GM12878 (cell line): ENCODE results near the gene TRIM72. TPM values are rescaled to one million over a fixed set of nuclear protein-coding genes. Genes with fewer than 3 reads are reported as not detected.

ENCODE experiments used
- ATAC-seq: fragments of 200-7000 bp; cut with Tn5 transposase; 3 replicates; pipeline ENCODE4 v1.9.1; 2020; ENCODE audit warnings: mild to moderate bottlenecking, moderate library complexity
- BruUV-seq: library from RNA; stranded (reverse); fragments of 400-500 nt; replicated peaks from 2 replicates; lab custom pipeline; 2021; lab: Mats Ljungman, UMichigan
- CTCF ChIA-PET: fragments of 300-600 bp; sonication (Branson Sonifier 250); formaldehyde crosslinking; extraction: SDS; loops from one replicate; lab custom pipeline; 2021; ENCODE audit warnings: inconsistent platforms; lab: Yijun Ruan, JAX
- POLR2A ChIA-PET: fragments of 350-600 bp; formaldehyde crosslinking; extraction: SDS; loops from one replicate; lab custom pipeline; 2021; ENCODE audit warnings: inconsistent platforms; lab: Charles Lee
- RAD21 ChIA-PET: fragments of 300-600 bp; sonication (Branson Sonifier 250); formaldehyde crosslinking; loops from one replicate; lab custom pipeline; 2023; ENCODE audit warnings: antibody characterized with exemption; ENCODE audit not compliant: unreplicated experiment; lab: Charles Lee
- SMC1A ChIA-PET: fragments of 300-600 bp; sonication (Branson Sonifier 250); formaldehyde crosslinking; loops from one replicate; lab custom pipeline; 2023; ENCODE audit not compliant: unreplicated experiment, uncharacterized antibody; lab: Charles Lee
- DNase-seq: peaks from one replicate; pipeline ENCODE4 v3.0.0-alpha.2; 2011; ENCODE audit warnings: low read depth, low spot score
- FAIRE-seq: peaks from 3 replicates; lab custom pipeline; 2011; peaks lifted over from hg19 to GRCh38; lab: Jason Lieb, UNC
- H2AFZ ChIP-seq: 2 replicates; pipeline ENCODE4 v1.6.0; 2011; ENCODE audit warnings: low read depth, low read length, control low read depth; ENCODE audit not compliant: control insufficient read depth
- H3K27ac ChIP-seq: 2 replicates; pipeline ENCODE4 v1.5.1; 2011; ENCODE audit warnings: control low read depth; ENCODE audit not compliant: control insufficient read depth, insufficient read depth
- H3K27me3 ChIP-seq, 2 experiments: replicated peaks in 1 of 2; 2 replicates each; pipeline versions ENCODE4 v1.6.0 to v1.6.1; 2011; ENCODE audit warnings: low read length in 1 of 2; ENCODE audit not compliant: control insufficient read depth in 2 of 2, insufficient read depth in 2 of 2
- H3K36me3 ChIP-seq, 2 experiments: 2 replicates each; pipeline ENCODE4 v1.5.1; 2011; ENCODE audit warnings: low read length in 1 of 2; ENCODE audit not compliant: control insufficient read depth in 2 of 2, insufficient read depth in 2 of 2
- H3K4me1 ChIP-seq: 2 replicates; pipeline ENCODE4 v1.6.1; 2011; ENCODE audit warnings: mild to moderate bottlenecking, low read length, moderate library complexity, mixed read lengths; ENCODE audit not compliant: control insufficient read depth, insufficient read depth
- H3K4me2 ChIP-seq: 2 replicates; pipeline ENCODE4 v1.6.0; 2011; ENCODE audit warnings: control low read depth; ENCODE audit not compliant: control insufficient read depth, insufficient read depth
- H3K4me3 ChIP-seq: fragments of 200-600 bp; sonication (generic); 2 replicates; pipeline ENCODE4 v1.5.1; 2016
- H3K79me2 ChIP-seq: 2 replicates; pipeline ENCODE4 v1.6.0; 2011; ENCODE audit warnings: low read length; ENCODE audit not compliant: control insufficient read depth, insufficient read depth
- H3K9ac ChIP-seq: 2 replicates; pipeline ENCODE4 v1.8.0; 2011; ENCODE audit warnings: low read length, control low read depth, mixed read lengths; ENCODE audit not compliant: control insufficient read depth, insufficient read depth
- H3K9me3 ChIP-seq: replicated peaks from 3 replicates; pipeline ENCODE4 v1.5.1; 2011; ENCODE audit warnings: mild to moderate bottlenecking, low read length; ENCODE audit not compliant: control insufficient read depth, insufficient read depth
- H4K20me1 ChIP-seq: 2 replicates; pipeline ENCODE4 v1.6.0; 2011; ENCODE audit not compliant: control insufficient read depth, insufficient read depth
- CBFB ChIP-seq: IDR thresholded peaks from 2 replicates; pipeline ENCODE4 v1.6.1; 2016; ENCODE audit warnings: antibody characterized with exemption, low read depth
- CEBPB ChIP-seq, 2 experiments: fragments of 150-350 bp in 1 of 2; IDR thresholded peaks; 2 replicates each; pipeline ENCODE4 v1.6.1; 2012 to 2014; ENCODE audit warnings: low read depth in 2 of 2, low read length in 2 of 2, borderline replicate concordance in 1 of 2, inconsistent platforms in 1 of 2
- ESRRA ChIP-seq: IDR thresholded peaks from 2 replicates; pipeline ENCODE4 v1.6.1; 2012; ENCODE audit warnings: mild to moderate bottlenecking, low read length, improper control_type of control experiment
- GABPA ChIP-seq: IDR thresholded peaks from 2 replicates; pipeline ENCODE4 v1.6.1; 2014; ENCODE audit warnings: antibody characterized with exemption, low read depth, mild to moderate bottlenecking, inconsistent platforms
- HCFC1 ChIP-seq: fragments of 150-350 bp; IDR thresholded peaks from 2 replicates; pipeline ENCODE4 v1.6.1; 2014; ENCODE audit warnings: low read length
- JUND ChIP-seq: IDR thresholded peaks from 2 replicates; pipeline ENCODE4 v1.6.1; 2012; ENCODE audit warnings: low read depth, mild to moderate bottlenecking, low read length, improper control_type of control experiment, moderate library complexity
- KLF5 ChIP-seq: fragments of 450-650 bp; IDR thresholded peaks from 2 replicates; pipeline ENCODE4 v1.6.1; 2014; ENCODE audit warnings: mild to moderate bottlenecking; ENCODE audit not compliant: partially characterized antibody
- NFXL1 ChIP-seq: fragments of 450-650 bp; IDR thresholded peaks from 2 replicates; pipeline ENCODE4 v1.6.1; 2017; ENCODE audit warnings: antibody characterized with exemption, mild to moderate bottlenecking, borderline replicate concordance
- NR2F1 ChIP-seq: fragments of 450-650 bp; conservative IDR thresholded peaks from 2 replicates; pipeline ENCODE4 v1.6.1; 2017; ENCODE audit warnings: mild to moderate bottlenecking
- RELA ChIP-seq: fragments of 450-650 bp; IDR thresholded peaks from 2 replicates; pipeline ENCODE4 v1.8.0; 2014; ENCODE audit warnings: borderline replicate concordance; ENCODE audit not compliant: partially characterized antibody
- SRF ChIP-seq, 2 experiments: IDR thresholded peaks; 2 replicates each; pipeline ENCODE4 v1.6.1; 2011; ENCODE audit warnings: low read depth in 2 of 2, low read length in 2 of 2, mild to moderate bottlenecking in 1 of 2, moderate library complexity in 1 of 2
- STAT1 ChIP-seq: fragments of 450-650 bp; conservative IDR thresholded peaks from 2 replicates; pipeline ENCODE4 v1.6.1; 2014; ENCODE audit warnings: antibody characterized with exemption, mild to moderate bottlenecking
- STAT3 ChIP-seq: IDR thresholded peaks from 2 replicates; pipeline ENCODE4 v1.6.1; 2011; ENCODE audit warnings: low read depth, low read length, improper control_type of control experiment
- WGBS: methylation state at CpG from one replicate; pipeline ENCODE4 v1.1.6; 2016; ENCODE audit warnings: low lambda C conversion rate; ENCODE audit not compliant: insufficient replicate concordance, insufficient coverage; ENCODE audit errors: missing lambda C conversion rate; 5-methylcytosine and 5-hydroxymethylcytosine counted together
- in situ Hi-C: fragments of 300-500 bp; cut with MboI; formaldehyde crosslinking; loops from 9 replicates; pipeline ENCODE4 v1.14.3; 2018; ENCODE audit warnings: mixed read lengths
- intact Hi-C: fragments of 100-400 bp; cut with micrococcal nuclease; formaldehyde crosslinking; loops from one replicate; pipeline ENCODE4 v1.14.2; 2022; ENCODE audit not compliant: unreplicated experiment
- polyA plus RNA-seq, 11 experiments: library from polyadenylated mRNA; depleted of rRNA in 4 of 11; unstranded in 6 of 11; stranded (reverse) in 5 of 11; fragments of >200 nt; fragmentation: Nextera tagmentation in 4 of 11; fragmentation: Illumina TruSeq in 1 of 11; extraction: Ambion mirVana in 4 of 11; extraction: Trizol in 1 of 11; gene quantifications; 1 replicate in 1 of 11; 2 replicates in 10 of 11; pipeline versions ENCODE4 v1.2.1 to v1.2.3, GENCODE V29; 2011 to 2016; ENCODE audit warnings: inconsistent platforms in 2 of 11, missing spikeins in 2 of 11, low read depth in 1 of 11
- total RNA-seq, 4 experiments: library from RNA; depleted of rRNA in 3 of 4; stranded (reverse); fragments of >200 nt in 3 of 4; fragmentation: Illumina TruSeq in 1 of 4; extraction: Trizol in 1 of 4; gene quantifications; 2 replicates each; pipeline versions ENCODE4 v1.2.1 to v1.2.3, GENCODE V29; 2013 to 2021

The TRIM72 gene
- total and polyA plus RNA-seq, 10 of the 15 experiments (the other 5 are each of a cell fraction or from before 2014, with no cell fraction given), result 0.03 to 1.2 (median 0.23) TPM; not detected in 1

DNA sequence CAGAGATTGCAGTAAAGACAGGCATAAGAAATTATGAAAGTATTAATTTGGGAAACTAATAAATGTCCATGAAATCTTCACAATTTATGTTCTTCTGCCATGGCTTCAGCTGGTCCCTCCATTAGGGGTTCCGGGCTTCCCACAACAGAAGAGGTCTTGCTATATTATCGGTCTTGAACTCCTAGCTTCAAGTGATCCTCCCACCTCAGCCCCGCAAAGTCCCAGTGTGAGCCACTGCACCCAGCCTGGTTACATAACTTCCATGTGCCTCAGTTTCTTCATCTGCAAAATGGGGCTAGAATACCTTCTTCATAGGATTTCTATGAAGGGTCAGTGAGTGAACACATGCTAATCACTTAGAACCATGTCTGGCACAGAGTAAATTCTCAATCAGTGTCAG, 32.4 kb downstream of the TRIM72 start:
- Histone ChIP-seq H3K27ac (no peak overlapping the region), H3K4me1 (peaks cover 8% of the 10 kb centered on the region), H3K27me3 (no peaks in the 10 kb centered on the region), H3K4me3 (no peak overlapping the region), H2AFZ (no peak overlapping the region), H3K4me2 (no peak overlapping the region), H4K20me1 (no peaks in the 10 kb centered on the region), H3K9me3 (no peaks in the 10 kb centered on the region), H3K36me3 (no peaks in the 10 kb centered on the region), H3K9ac (no peak overlapping the region), H3K79me2 (no peaks in the 10 kb centered on the region)
- ChIA-PET RAD21 (no interaction called here), SMC1A (no interaction called here), POLR2A (interaction anchor here (0.6 kb wide), 1 partner anchor 56 kb away, joined by 9 read pairs; no protein-coding TSS in a partner anchor), CTCF (no interaction called here)
- ATAC-seq, result no peak
- no TSS peak for BruUV-seq
- intact Hi-C loops, result no loop called here
- no peak for TF ChIP-seq NFXL1
- in situ Hi-C loops, result no loop called here
- DNase-seq, result no peak
- 94% methylated on average over 3 of the region's 3 CpGs for WGBS
- no peak for FAIRE-seq

DNA sequence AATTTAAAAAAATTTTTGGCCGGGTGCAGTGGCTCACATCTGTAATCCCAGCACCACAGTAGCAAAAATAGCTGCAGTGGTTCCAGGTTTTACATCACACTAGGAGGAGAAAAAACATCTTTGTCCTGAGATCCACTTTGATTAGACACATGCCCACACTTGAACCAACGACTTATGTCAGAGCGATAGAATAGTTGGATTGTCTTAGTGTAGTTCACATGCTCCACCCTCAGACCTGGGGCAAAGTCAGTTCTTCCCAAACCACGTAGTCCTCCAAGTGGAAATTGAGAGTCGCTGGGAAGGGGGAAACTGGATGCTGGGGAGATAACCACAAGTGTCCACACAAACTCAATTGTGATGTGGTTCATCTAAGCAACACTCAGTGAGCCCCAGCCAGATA, 34.4 kb downstream of the TRIM72 start:
- SMC1A ChIA-PET, result interaction anchor here (1.0 to 1.8 kb wide), 5 partner anchors 9 to 72 kb away, joined by 3 to 6 read pairs (median 3); no protein-coding TSS in a partner anchor
- no peaks in the 10 kb centered on the region for H3K79me2 ChIP-seq
- H3K4me2 ChIP-seq, result no peak overlapping the region
- peaks cover 8% of the 10 kb centered on the region for H3K4me1 ChIP-seq
- no peak overlapping the region for H3K9ac ChIP-seq
- intact Hi-C loops (no loop called here), in situ Hi-C loops (no loop called here)
- no peak overlapping the region for H3K27ac ChIP-seq
- no peak overlapping the region for H3K4me3 ChIP-seq
- H3K9me3 ChIP-seq, result no peaks in the 10 kb centered on the region
- no peaks in the 10 kb centered on the region for H3K27me3 ChIP-seq
- H2AFZ ChIP-seq, result no peak overlapping the region
- FAIRE-seq (no peak), DNase-seq (no peak), ATAC-seq (no peak)
- RAD21 ChIA-PET, result no interaction called here
- TF ChIP-seq KLF5 (no peak), STAT3 (no peak), RELA (no peak), SRF (IDR thresholded peaks at IDR 0.05; ENCODE audit: low read depth in 2 of 2, low read length in 2 of 2) (no peak), GABPA (no peak), CEBPB (IDR thresholded peaks at IDR 0.05; ENCODE audit: borderline replicate concordance in 1 of 2, low read depth in 2 of 2, low read length in 2 of 2) (no peak), ESRRA (no peak), JUND (no peak), HCFC1 (no peak), CBFB (no peak), STAT1 (no peak), NR2F1 (no peak)
- H4K20me1 ChIP-seq, result no peaks in the 10 kb centered on the region
- POLR2A ChIA-PET, result no interaction called here
- 67% methylated on average over 5 of the region's 5 CpGs for WGBS
- BruUV-seq, result no TSS peak
- no peaks in the 10 kb centered on the region for H3K36me3 ChIP-seq
- CTCF ChIA-PET, result interaction anchor here (0.5 to 1.1 kb wide), 2 partner anchors 134 to 135 kb away, joined by 4 read pairs; no protein-coding TSS in a partner anchor
